HepG2 (cell line): ENCODE measurements around the gene NUBPL. TPM values are rescaled to one million over a fixed set of nuclear protein-coding genes. Genes with fewer than 3 reads are reported as not detected.

Experiments
- ASH2L ChIP-seq: fragments of 300-600, 200-600 bp; sonication (generic); IDR thresholded peaks from 2 replicates; pipeline ENCODE4 v1.7.0; 2017; ENCODE audit warnings: low read depth, mild to moderate bottlenecking, moderate library complexity, mixed read lengths, low read length; ENCODE audit not compliant: insufficient read length
- ATF3 ChIP-seq: sonication (generic); formaldehyde crosslinking; IDR thresholded peaks from 2 replicates; pipeline ENCODE4 v1.4.0; 2020; ENCODE audit warnings: missing genetic modification reagents
- ATF6 ChIP-seq: sonication (generic); formaldehyde crosslinking; conservative IDR thresholded peaks from 2 replicates; pipeline ENCODE4 v1.4.0; 2020; ENCODE audit warnings: missing genetic modification reagents
- BORCS8-MEF2B ChIP-seq: sonication (generic); formaldehyde crosslinking; IDR thresholded peaks from 2 replicates; pipeline ENCODE4 v1.8.0; 2022; ENCODE audit warnings: mild to moderate bottlenecking, missing genetic modification reagents
- BRD4 ChIP-seq: sonication (generic); formaldehyde crosslinking; IDR thresholded peaks from 2 replicates; pipeline ENCODE4 v1.4.0; 2020; ENCODE audit warnings: missing genetic modification reagents
- CAMTA2 ChIP-seq: sonication (generic); formaldehyde crosslinking; IDR thresholded peaks from 2 replicates; pipeline ENCODE4 v1.4.0; 2020; ENCODE audit warnings: mild to moderate bottlenecking, missing genetic modification reagents, borderline replicate concordance
- DR1 ChIP-seq: sonication (generic); formaldehyde crosslinking; IDR thresholded peaks from 2 replicates; pipeline ENCODE4 v1.8.0; 2021; ENCODE audit warnings: mild to moderate bottlenecking, missing genetic modification reagents, inconsistent platforms
- ERF ChIP-seq: IDR thresholded peaks from 2 replicates; pipeline ENCODE4 v1.6.1; 2018; ENCODE audit warnings: missing biosample characterization, missing genetic modification reagents
- HIVEP1 ChIP-seq: sonication (generic); formaldehyde crosslinking; IDR thresholded peaks from 2 replicates; pipeline ENCODE4 v1.4.0; 2020; ENCODE audit warnings: mild to moderate bottlenecking, missing genetic modification reagents
- KAT2B ChIP-seq: fragments of 150-350 bp; IDR thresholded peaks from 2 replicates; pipeline ENCODE4 v1.6.1; 2014; ENCODE audit warnings: low read depth, low read length, borderline replicate concordance
- KDM6A ChIP-seq: IDR thresholded peaks from 2 replicates; pipeline ENCODE4 v1.6.1; 2016; ENCODE audit warnings: low read depth
- NFRKB ChIP-seq: fragments of 450-650 bp; IDR thresholded peaks from 2 replicates; pipeline ENCODE4 v1.6.1; 2017
- POGK ChIP-seq: sonication (generic); formaldehyde crosslinking; conservative IDR thresholded peaks from 2 replicates; pipeline ENCODE4 v1.8.0; 2022; ENCODE audit warnings: mild to moderate bottlenecking, moderate library complexity, missing genetic modification reagents
- RAD21 ChIP-seq: fragments of 450-650 bp; formaldehyde crosslinking; IDR thresholded peaks from 2 replicates; pipeline ENCODE4 v1.5.0; 2020; ENCODE audit warnings: mild to moderate bottlenecking
- TP53 ChIP-seq: sonication (generic); formaldehyde crosslinking; conservative IDR thresholded peaks from 2 replicates; pipeline ENCODE4 v1.4.0; 2020; ENCODE audit warnings: missing genetic modification reagents
- ZBTB26 ChIP-seq: IDR thresholded peaks from 2 replicates; pipeline ENCODE4 v1.6.1; 2016; ENCODE audit warnings: missing compliant biosample characterization, missing genetic modification reagents, borderline replicate concordance
- ZBTB43 ChIP-seq: sonication (generic); formaldehyde crosslinking; conservative IDR thresholded peaks from 2 replicates; pipeline ENCODE4 v1.4.0; 2020; ENCODE audit warnings: missing genetic modification reagents
- ZMYM4 ChIP-seq: sonication (generic); formaldehyde crosslinking; IDR thresholded peaks from 2 replicates; pipeline ENCODE4 v1.8.1; 2023; ENCODE audit warnings: mild to moderate bottlenecking, missing genetic modification reagents
- ZNF256 ChIP-seq: sonication (generic); formaldehyde crosslinking; conservative IDR thresholded peaks from 2 replicates; pipeline ENCODE4 v1.4.0; 2020; ENCODE audit warnings: missing genetic modification reagents
- ZNF737 ChIP-seq: sonication (generic); formaldehyde crosslinking; IDR thresholded peaks from 2 replicates; pipeline ENCODE4 v1.5.0; 2020; ENCODE audit warnings: missing genetic modification reagents, mild to moderate bottlenecking, borderline replicate concordance
- ZNF784 ChIP-seq: sonication (generic); formaldehyde crosslinking; IDR thresholded peaks from 2 replicates; pipeline ENCODE4 v1.5.1; 2020; ENCODE audit warnings: missing genetic modification reagents, mild to moderate bottlenecking, borderline replicate concordance
- ZNF850 ChIP-seq: sonication (generic); formaldehyde crosslinking; conservative IDR thresholded peaks from 2 replicates; pipeline ENCODE4 v1.9.0; 2021; ENCODE audit warnings: mild to moderate bottlenecking, missing genetic modification reagents
- ZSCAN12 ChIP-seq: sonication (generic); formaldehyde crosslinking; IDR thresholded peaks from 2 replicates; pipeline ENCODE4 v1.9.0; 2021; ENCODE audit warnings: mild to moderate bottlenecking, missing genetic modification reagents
- polyA plus RNA-seq, 8 experiments: library from polyadenylated mRNA; depleted of rRNA in 3 of 8; stranded (reverse) in 7 of 8; unstranded in 1 of 8; fragments of >200 nt; fragmentation: Illumina TruSeq in 4 of 8; extraction: Trizol in 4 of 8; gene quantifications; 2 replicates each; pipeline versions ENCODE4 v1.2.1 to v1.2.3, GENCODE V29; 2011 to 2016; ENCODE audit warnings: low read depth in 4 of 8, missing spikeins in 1 of 8, mixed read lengths in 1 of 8; ENCODE audit not compliant: insufficient read depth in 1 of 8
- total RNA-seq, 5 experiments: library from RNA; depleted of rRNA; stranded (reverse); fragments of >200 nt; fragmentation: Illumina TruSeq; extraction: Trizol; gene quantifications; 2 replicates each; pipeline ENCODE4 v1.2.3, GENCODE V29; 2016; ENCODE audit warnings: low read depth in 1 of 5

Gene NUBPL
- total and polyA plus RNA-seq, 2 of the 13 experiments (the other 11 are each of a cell fraction or from before 2014, with no cell fraction given): 21.3 to 44.1 TPM

- TF ChIP-seq POGK (CRISPR knock-in tag) (0 out of 2 replicates have a peak, but pooled peaks have one; percentile 45), TP53 (CRISPR knock-in tag) (no peak), BRD4 (CRISPR knock-in tag) (no peak), NFRKB (no peak), BORCS8-MEF2B (CRISPR knock-in tag) (no peak), ZNF850 (CRISPR knock-in tag) (no peak), ZNF256 (CRISPR knock-in tag) (no peak), ZNF784 (no peak), DR1 (no peak), ATF6 (CRISPR knock-in tag) (no peak), ZSCAN12 (no peak), CAMTA2 (CRISPR knock-in tag) (no peak), HIVEP1 (no peak), KAT2B (no peak), ZBTB43 (no peak), ERF (CRISPR knock-in tag) (peak; percentile 81), RAD21 (no peak), ASH2L (peak; percentile 51), ZNF737 (CRISPR knock-in tag) (no peak), ZBTB26 (CRISPR knock-in tag) (no peak), ZMYM4 (CRISPR knock-in tag) (peak; percentile 99), ATF3 (CRISPR knock-in tag) (peak; percentile 90), KDM6A (CRISPR knock-in tag) (peak; percentile 90)
Measured at GRCh38 chr14:31855262-31855661, 294.1 kb downstream of the NUBPL start (continued).
